GM12891 (cell line): ENCODE data around the gene TGFA.

Experiments used
- DNase-seq: peaks from one replicate; pipeline ENCODE4 v3.0.0; 2011; ENCODE audit warnings: low spot score; ENCODE audit not compliant: insufficient read length
- FAIRE-seq: peaks from 2 replicates; lab custom pipeline; 2011; peaks lifted over from hg19 to GRCh38; lab: Jason Lieb, UNC
- PAX5 ChIP-seq: IDR thresholded peaks from 2 replicates; pipeline ENCODE4 v1.6.1; 2011; ENCODE audit warnings: low read length, moderate library complexity, mild to moderate bottlenecking; ENCODE audit not compliant: insufficient read depth, severe bottlenecking
- POLR2A ChIP-seq: IDR thresholded peaks from 2 replicates; pipeline ENCODE4 v1.6.1; 2011; ENCODE audit warnings: low read depth, low read length, control low read depth
- POLR2AphosphoS5 ChIP-seq: IDR thresholded peaks from 2 replicates; pipeline ENCODE4 v1.6.1; 2011; ENCODE audit warnings: low read depth, low read length, control low read depth
- POU2F2 ChIP-seq: IDR thresholded peaks from 2 replicates; pipeline ENCODE4 v1.6.1; 2011; ENCODE audit warnings: low read depth, mild to moderate bottlenecking, control low read depth, low read length, moderate library complexity
- SPI1 ChIP-seq: IDR thresholded peaks from 2 replicates; pipeline ENCODE4 v1.6.1; 2011; ENCODE audit warnings: low read depth, low read length, control low read depth
- TAF1 ChIP-seq: IDR thresholded peaks from 2 replicates; pipeline ENCODE4 v1.6.1; 2011; ENCODE audit warnings: low read depth, low read length, control low read depth

The TGFA gene

GRCh38 chr2:70569559-70569958, 15.9 kb upstream of the TGFA start:
- TF ChIP-seq PAX5, result no peak
- TF ChIP-seq POLR2A, result no peak
- FAIRE-seq (no peak), DNase-seq (no peak)

GRCh38 chr2:70566906-70567305, 13.3 kb upstream of the TGFA start:
- DNase-seq (no peak), FAIRE-seq (no peak)
- TF ChIP-seq POU2F2 (no peak), SPI1 (no peak), TAF1 (no peak), POLR2AphosphoS5 (no peak), POLR2A (no peak), PAX5 (no peak)

- FAIRE-seq, result no peak
- DNase-seq, result no peak
- no peak for TF ChIP-seq PAX5
- TF ChIP-seq POLR2AphosphoS5, result no peak
- TF ChIP-seq POU2F2, result no peak
- no peak for TF ChIP-seq POLR2A
- no peak for TF ChIP-seq TAF1
- no peak for TF ChIP-seq SPI1
Observed at GRCh38 chr2:70566464-70566863, 12.8 kb upstream of the TGFA start.

GRCh38 chr2:70565039-70565731, 11.6 kb upstream of the TGFA start:
- TF ChIP-seq PAX5 (no peak), POU2F2 (no peak), TAF1 (no peak), POLR2A (no peak), SPI1 (no peak), POLR2AphosphoS5 (no peak)
- DNase-seq, result no peak
- no peak for FAIRE-seq

GRCh38 chr2:70561893-70562292, 8.3 kb upstream of the TGFA start:
- FAIRE-seq (no peak), DNase-seq (no peak)
- no peak for TF ChIP-seq POLR2A
- TF ChIP-seq SPI1, result no peak
- no peak for TF ChIP-seq POLR2AphosphoS5
- TF ChIP-seq TAF1, result no peak
- TF ChIP-seq PAX5, result no peak
- TF ChIP-seq POU2F2, result no peak

- no peak for FAIRE-seq
- TF ChIP-seq PAX5, result no peak
- TF ChIP-seq POLR2A, result no peak
- no peak for TF ChIP-seq TAF1
- TF ChIP-seq POU2F2, result no peak
- no peak for TF ChIP-seq POLR2AphosphoS5
- TF ChIP-seq SPI1, result no peak
- no peak for DNase-seq
Observed at GRCh38 chr2:70560442-70560841, 6.8 kb upstream of the TGFA start.

- no peak for DNase-seq
- TF ChIP-seq SPI1 (no peak), POU2F2 (no peak), POLR2AphosphoS5 (no peak), POLR2A (no peak), PAX5 (no peak), TAF1 (no peak)
- no peak for FAIRE-seq
Observed at GRCh38 chr2:70560040-70560439, 6.4 kb upstream of the TGFA start.

GRCh38 chr2:70558195-70558808, 4.7 kb upstream of the TGFA start:
- DNase-seq (no peak), FAIRE-seq (no peak)
- TF ChIP-seq POLR2AphosphoS5, result no peak
- no peak for TF ChIP-seq POLR2A

- FAIRE-seq (no peak), DNase-seq (no peak)
- TF ChIP-seq POU2F2 (no peak), PAX5 (no peak), POLR2AphosphoS5 (no peak)
Observed at GRCh38 chr2:70557171-70557838, 3.7 kb upstream of the TGFA start.
